ENCODE results near the gene TLN1.

Gene TLN1

GRCh38 chr9:35732185-35732799 is at the start of gene TLN1, which contains the start of gene CREB3:
Gene TLN1 (minus strand): TSS chr9:35732195. CDS start chr9:35725694, 6,501 bp downstream.
Gene CREB3 (plus strand): TSS chr9:35732666. CDS start chr9:35732773, 107 bp downstream.
- DNase-seq = peak; percentile 98

- DNase-seq = no peak
Measured at GRCh38 chr9:35781066-35781465, 49.1 kb upstream of the TLN1 start.

- DNase-seq = no peak
Measured at GRCh38 chr9:35778496-35778895, 46.5 kb upstream of the TLN1 start.

- peak; percentile 97 for DNase-seq
Measured at GRCh38 chr9:35776018-35776417, 44.0 kb upstream of the TLN1 start.

- peak; percentile 79 for DNase-seq
Measured at GRCh38 chr9:35774907-35775635, 43.1 kb upstream of the TLN1 start.

- DNase-seq = no peak
Measured at GRCh38 chr9:35771943-35772342, 39.9 kb upstream of the TLN1 start.

GRCh38 chr9:35771534-35771933 is 39.5 kb upstream of the TLN1 start:
- DNase-seq = peak; percentile 98

GRCh38 chr9:35771075-35771433 is 39.1 kb upstream of the TLN1 start:
- peak; percentile 85 for DNase-seq

GRCh38 chr9:35769763-35770162 is 37.8 kb upstream of the TLN1 start:
- DNase-seq = no peak

GRCh38 chr9:35767458-35767857 is 35.5 kb upstream of the TLN1 start:
- DNase-seq = no peak

GRCh38 chr9:35766997-35767396 is 35.0 kb upstream of the TLN1 start:
- DNase-seq = peak; percentile 27

GRCh38 chr9:35763803-35764202 is 31.8 kb upstream of the TLN1 start:
- no peak for DNase-seq

- DNase-seq = no peak
Measured at GRCh38 chr9:35763181-35763580, 31.2 kb upstream of the TLN1 start.

- DNase-seq = peak; percentile 30
Measured at GRCh38 chr9:35760651-35761050, 28.7 kb upstream of the TLN1 start.

- no peak for DNase-seq
Measured at GRCh38 chr9:35759795-35760194, 27.8 kb upstream of the TLN1 start.

- no peak for DNase-seq
Measured at GRCh38 chr9:35758475-35759050, 26.6 kb upstream of the TLN1 start.

- peak; percentile 53 for DNase-seq
Measured at GRCh38 chr9:35757892-35758275, 25.9 kb upstream of the TLN1 start.

- peak; percentile 88 for DNase-seq
Measured at GRCh38 chr9:35757226-35757891, 25.4 kb upstream of the TLN1 start.

GRCh38 chr9:35756275-35757225 is 24.6 kb upstream of the TLN1 start:
- peak; percentile 95 for DNase-seq

GRCh38 chr9:35755071-35755470 is 23.1 kb upstream of the TLN1 start:
- DNase-seq = no peak

GRCh38 chr9:35754264-35754663 is 22.3 kb upstream of the TLN1 start, which contains the start of gene MSMP:
Gene MSMP (minus strand): TSS chr9:35754276. CDS start chr9:35754129, 147 bp downstream.
- no peak for DNase-seq

- no peak for DNase-seq
Measured at GRCh38 chr9:35753466-35753865, 21.5 kb upstream of the TLN1 start.

GRCh38 chr9:35750256-35750531 is 18.2 kb upstream of the TLN1 start:
- DNase-seq = no peak
